GM23338 (cell line): ENCODE results near the gene POC1B. TPM values are rescaled to one million over a fixed set of nuclear protein-coding genes. Genes with fewer than 3 reads are reported as not detected.

ENCODE experiments used
- ATAC-seq: fragments of 200-7000 bp; cut with Tn5 transposase; 3 replicates; pipeline ENCODE4 v1.9.1; 2020
- DNase-seq: peaks from one replicate; pipeline ENCODE4 v3.0.0-alpha.2; 2015; ENCODE audit warnings: low spot score
- H2AFZ ChIP-seq: fragments of 200-600 bp; sonication (generic); 2 replicates; pipeline ENCODE4 v1.8.0; 2016; ENCODE audit warnings: antibody characterized with exemption, mild to moderate bottlenecking, moderate library complexity
- H3F3A ChIP-seq: fragments of 200-600 bp; sonication (generic); replicated peaks from 2 replicates; pipeline ENCODE4 v1.8.0; 2017; ENCODE audit warnings: antibody characterized with exemption, mixed run types, low read depth
- H3K27ac ChIP-seq: fragments of 200-600 bp; sonication (generic); 2 replicates; pipeline ENCODE4 v1.6.1; 2016; ENCODE audit warnings: low read depth
- H3K27me3 ChIP-seq: fragments of 200-600 bp; sonication (generic); 2 replicates; pipeline ENCODE4 v1.8.0; 2016; ENCODE audit warnings: mild to moderate bottlenecking, mixed run types, moderate library complexity; ENCODE audit not compliant: insufficient read depth
- H3K36me3 ChIP-seq: fragments of 200-600 bp; sonication (generic); 2 replicates; pipeline ENCODE4 v1.8.0; 2016; ENCODE audit warnings: mild to moderate bottlenecking; ENCODE audit not compliant: insufficient read depth
- H3K4me1 ChIP-seq: fragments of 200-600 bp; sonication (generic); 2 replicates; pipeline ENCODE4 v1.8.0; 2016; ENCODE audit warnings: mild to moderate bottlenecking, moderate library complexity; ENCODE audit not compliant: insufficient read depth
- H3K4me2 ChIP-seq: fragments of 200-600 bp; sonication (generic); 2 replicates; pipeline ENCODE4 v1.7.1; 2017; ENCODE audit warnings: mixed run types
- H3K4me3 ChIP-seq: fragments of 200-600 bp; sonication (generic); 2 replicates; pipeline ENCODE4 v1.6.1; 2016; ENCODE audit warnings: mixed run types
- H3K79me2 ChIP-seq: fragments of 200-600 bp; sonication (generic); replicated peaks from 2 replicates; pipeline ENCODE4 v1.8.0; 2017; ENCODE audit warnings: mild to moderate bottlenecking; ENCODE audit not compliant: insufficient read depth
- H3K9me2 ChIP-seq: fragments of 200-600 bp; sonication (generic); 2 replicates; pipeline ENCODE4 v1.8.0; 2017; ENCODE audit not compliant: insufficient read depth
- H4K20me1 ChIP-seq: fragments of 200-600 bp; sonication (generic); replicated peaks from 2 replicates; pipeline ENCODE4 v1.8.0; 2017; ENCODE audit warnings: mild to moderate bottlenecking; ENCODE audit not compliant: insufficient read depth
- H3K27ac Mint-ChIP-seq: 2 replicates; pipeline ENCODE4 v1.8.0; 2020; ENCODE audit warnings: inconsistent platforms, mild to moderate bottlenecking, moderate library complexity, mixed read lengths
- H3K27me3 Mint-ChIP-seq: 3 replicates; pipeline ENCODE4 v1.8.0; 2022; ENCODE audit warnings: low read depth, mild to moderate bottlenecking, moderate library complexity, mixed read lengths, inconsistent platforms; ENCODE audit not compliant: insufficient read depth, poor library complexity
- H3K36me3 Mint-ChIP-seq: 3 replicates; pipeline ENCODE4 v1.8.0; 2021; ENCODE audit warnings: low read depth, mild to moderate bottlenecking, inconsistent platforms, moderate library complexity, mixed read lengths
- H3K4me1 Mint-ChIP-seq: 3 replicates; pipeline ENCODE4 v1.8.0; 2020; ENCODE audit warnings: mild to moderate bottlenecking, inconsistent platforms, mixed read lengths
- H3K4me3 Mint-ChIP-seq: 3 replicates; pipeline ENCODE4 v1.8.0; 2021; ENCODE audit warnings: moderate library complexity, mild to moderate bottlenecking, inconsistent platforms, mixed read lengths
- H3K9me3 Mint-ChIP-seq: 3 replicates; pipeline ENCODE4 v1.8.0; 2020; ENCODE audit warnings: moderate library complexity, mild to moderate bottlenecking, inconsistent platforms, mixed read lengths
- CREB1 ChIP-seq: fragments of 250-450 bp; sonication (Bioruptor Pico); IDR thresholded peaks from 2 replicates; pipeline ENCODE4 v1.5.0; 2020; ENCODE audit warnings: low read depth, mild to moderate bottlenecking, moderate library complexity
- EZH2 ChIP-seq: fragments of 200-600 bp; sonication (generic); IDR thresholded peaks from one replicate; pipeline ENCODE4 v1.8.0; 2017; ENCODE audit warnings: antibody characterized with exemption, mild to moderate bottlenecking, low read depth; ENCODE audit not compliant: unreplicated experiment
- EZH2phosphoT487 ChIP-seq: fragments of 200-600 bp; sonication (generic); IDR thresholded peaks from one replicate; pipeline ENCODE4 v1.8.1; 2018; ENCODE audit warnings: antibody characterized with exemption; ENCODE audit not compliant: unreplicated experiment
- JUNB ChIP-seq: IDR thresholded peaks from one replicate; pipeline ENCODE4 v1.6.1; 2016; ENCODE audit warnings: antibody characterized with exemption; ENCODE audit not compliant: unreplicated experiment
- NANOG ChIP-seq: IDR thresholded peaks from 2 replicates; pipeline ENCODE4 v1.6.1; 2016; ENCODE audit warnings: antibody characterized with exemption, borderline replicate concordance
- POLR2AphosphoS5 ChIP-seq: IDR thresholded peaks from 2 replicates; pipeline ENCODE4 v1.6.1; 2016; ENCODE audit warnings: antibody characterized with exemption, low read depth
- STAT1 ChIP-seq: IDR thresholded peaks from one replicate; pipeline ENCODE4 v1.6.1; 2016; ENCODE audit warnings: antibody characterized with exemption; ENCODE audit not compliant: unreplicated experiment
- ZNF114 ChIP-seq: fragments of 250-450 bp; sonication (Bioruptor Pico); IDR thresholded peaks from 2 replicates; pipeline ENCODE4 v1.5.0; 2020; ENCODE audit warnings: mild to moderate bottlenecking, moderate library complexity
- ZNF331 ChIP-seq: fragments of 250-450 bp; sonication (Bioruptor Pico); IDR thresholded peaks from 2 replicates; pipeline ENCODE4 v1.5.0; 2020; ENCODE audit warnings: low read depth, mild to moderate bottlenecking, moderate library complexity
- polyA plus RNA-seq: library from polyadenylated mRNA; unstranded; fragments of >200 nt; fragmentation: Nextera tagmentation; extraction: Ambion mirVana; gene quantifications from 2 replicates; pipeline ENCODE4 v1.2.1, GENCODE V29; 2016
- total RNA-seq: library from RNA; depleted of rRNA; stranded (reverse); fragments of >200 nt; shearing (Covaris generic); gene quantifications from 2 replicates; pipeline ENCODE4 v1.2.3, GENCODE V29; 2014
- TF ChIP-seq, protein P1 (sequence below): IDR thresholded peaks from one replicate; pipeline ENCODE4 v1.6.1; 2018; ENCODE audit warnings: antibody characterized with exemption; ENCODE audit not compliant: unreplicated experiment
- TF ChIP-seq, protein P2 (sequence below): fragments of 250-450 bp; sonication (Bioruptor Pico); IDR thresholded peaks from 2 replicates; pipeline ENCODE4 v1.5.0; 2020; ENCODE audit warnings: mild to moderate bottlenecking, moderate library complexity
- TF ChIP-seq, protein P3 (sequence below): IDR thresholded peaks from 2 replicates; pipeline ENCODE4 v1.6.1; 2016; ENCODE audit warnings: antibody characterized with exemption
- TF ChIP-seq, protein P4 (sequence below), 2 experiments: fragments of 200-600 bp in 1 of 2; sonication (generic) in 1 of 2; conservative IDR thresholded peaks; 2 replicates each; pipeline versions ENCODE4 v1.5.1 to v1.6.1; 2016 to 2017; ENCODE audit warnings: antibody characterized with exemption in 2 of 2, low read depth in 2 of 2, mild to moderate bottlenecking in 2 of 2, moderate library complexity in 1 of 2

The POC1B gene
- total and polyA plus RNA-seq, 2 experiments from 2014 or later, result 11.8 to 17.5 TPM

DNA sequence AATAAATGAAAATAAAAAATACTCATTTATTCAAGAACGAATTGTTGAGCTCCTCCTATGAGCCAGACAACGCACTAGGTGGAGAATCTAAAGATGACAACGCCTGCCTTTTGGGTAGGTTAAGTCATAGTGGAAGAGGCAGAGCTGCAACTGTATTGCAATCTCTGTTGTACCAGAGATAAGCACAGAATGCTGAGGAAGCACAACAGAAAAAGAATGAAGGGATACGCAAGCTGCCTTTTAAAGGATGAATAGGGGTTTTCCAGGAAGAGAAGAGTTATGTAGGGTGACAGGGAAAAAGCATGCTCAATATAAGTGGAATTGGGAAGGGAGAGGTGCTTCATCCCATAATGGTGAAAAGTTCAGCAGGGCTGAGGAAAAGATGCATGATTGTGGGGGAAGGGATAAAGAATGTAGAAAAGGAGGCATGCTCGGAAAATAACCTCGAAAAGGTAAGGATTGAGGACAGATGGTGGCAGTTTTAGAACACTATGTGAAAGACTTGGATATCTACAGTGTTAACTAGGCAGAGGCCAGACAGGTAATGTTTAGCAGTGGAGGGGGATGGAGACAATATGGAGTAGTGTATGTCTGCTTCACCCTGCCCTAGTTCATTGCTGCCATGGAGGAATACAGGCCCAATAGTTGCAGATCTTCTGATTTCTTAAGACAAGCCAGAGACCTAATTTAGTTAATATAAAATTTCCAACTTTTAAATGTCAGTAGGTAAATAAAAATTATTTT is 109.6 kb downstream of the POC1B start:
- H3K36me3 ChIP-seq, result no peaks in the 10 kb centered on the region
- H3K27me3 ChIP-seq, result no peaks in the 10 kb centered on the region
- Mint-ChIP-seq H3K27ac (no peak overlapping the region), H3K27me3 (no peaks in the 10 kb centered on the region), H3K36me3 (no peaks in the 10 kb centered on the region), H3K9me3 (no peaks in the 10 kb centered on the region), H3K4me1 (peaks cover 39% of the 10 kb centered on the region), H3K4me3 (no peak overlapping the region)
- H3K79me2 ChIP-seq, result no peaks in the 10 kb centered on the region
- no peak overlapping the region for H3K4me3 ChIP-seq
- H3K4me2 ChIP-seq, result peak overlapping the region; percentile 59
- no peaks in the 10 kb centered on the region for H4K20me1 ChIP-seq
- H3F3A ChIP-seq, result no peaks in the 10 kb centered on the region
- H3K4me1 ChIP-seq, result peaks cover 43% of the 10 kb centered on the region
- ATAC-seq, result peak; percentile 47; the same call in 2 of the 3 replicates
- no peak overlapping the region for H2AFZ ChIP-seq
- H3K9me2 ChIP-seq, result no peaks in the 10 kb centered on the region
- TF ChIP-seq, protein P1, sequence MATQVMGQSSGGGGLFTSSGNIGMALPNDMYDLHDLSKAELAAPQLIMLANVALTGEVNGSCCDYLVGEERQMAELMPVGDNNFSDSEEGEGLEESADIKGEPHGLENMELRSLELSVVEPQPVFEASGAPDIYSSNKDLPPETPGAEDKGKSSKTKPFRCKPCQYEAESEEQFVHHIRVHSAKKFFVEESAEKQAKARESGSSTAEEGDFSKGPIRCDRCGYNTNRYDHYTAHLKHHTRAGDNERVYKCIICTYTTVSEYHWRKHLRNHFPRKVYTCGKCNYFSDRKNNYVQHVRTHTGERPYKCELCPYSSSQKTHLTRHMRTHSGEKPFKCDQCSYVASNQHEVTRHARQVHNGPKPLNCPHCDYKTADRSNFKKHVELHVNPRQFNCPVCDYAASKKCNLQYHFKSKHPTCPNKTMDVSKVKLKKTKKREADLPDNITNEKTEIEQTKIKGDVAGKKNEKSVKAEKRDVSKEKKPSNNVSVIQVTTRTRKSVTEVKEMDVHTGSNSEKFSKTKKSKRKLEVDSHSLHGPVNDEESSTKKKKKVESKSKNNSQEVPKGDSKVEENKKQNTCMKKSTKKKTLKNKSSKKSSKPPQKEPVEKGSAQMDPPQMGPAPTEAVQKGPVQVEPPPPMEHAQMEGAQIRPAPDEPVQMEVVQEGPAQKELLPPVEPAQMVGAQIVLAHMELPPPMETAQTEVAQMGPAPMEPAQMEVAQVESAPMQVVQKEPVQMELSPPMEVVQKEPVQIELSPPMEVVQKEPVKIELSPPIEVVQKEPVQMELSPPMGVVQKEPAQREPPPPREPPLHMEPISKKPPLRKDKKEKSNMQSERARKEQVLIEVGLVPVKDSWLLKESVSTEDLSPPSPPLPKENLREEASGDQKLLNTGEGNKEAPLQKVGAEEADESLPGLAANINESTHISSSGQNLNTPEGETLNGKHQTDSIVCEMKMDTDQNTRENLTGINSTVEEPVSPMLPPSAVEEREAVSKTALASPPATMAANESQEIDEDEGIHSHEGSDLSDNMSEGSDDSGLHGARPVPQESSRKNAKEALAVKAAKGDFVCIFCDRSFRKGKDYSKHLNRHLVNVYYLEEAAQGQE, result no peak
- TF ChIP-seq POLR2AphosphoS5, result no peak
- no peak for TF ChIP-seq STAT1
- TF ChIP-seq, protein P2, sequence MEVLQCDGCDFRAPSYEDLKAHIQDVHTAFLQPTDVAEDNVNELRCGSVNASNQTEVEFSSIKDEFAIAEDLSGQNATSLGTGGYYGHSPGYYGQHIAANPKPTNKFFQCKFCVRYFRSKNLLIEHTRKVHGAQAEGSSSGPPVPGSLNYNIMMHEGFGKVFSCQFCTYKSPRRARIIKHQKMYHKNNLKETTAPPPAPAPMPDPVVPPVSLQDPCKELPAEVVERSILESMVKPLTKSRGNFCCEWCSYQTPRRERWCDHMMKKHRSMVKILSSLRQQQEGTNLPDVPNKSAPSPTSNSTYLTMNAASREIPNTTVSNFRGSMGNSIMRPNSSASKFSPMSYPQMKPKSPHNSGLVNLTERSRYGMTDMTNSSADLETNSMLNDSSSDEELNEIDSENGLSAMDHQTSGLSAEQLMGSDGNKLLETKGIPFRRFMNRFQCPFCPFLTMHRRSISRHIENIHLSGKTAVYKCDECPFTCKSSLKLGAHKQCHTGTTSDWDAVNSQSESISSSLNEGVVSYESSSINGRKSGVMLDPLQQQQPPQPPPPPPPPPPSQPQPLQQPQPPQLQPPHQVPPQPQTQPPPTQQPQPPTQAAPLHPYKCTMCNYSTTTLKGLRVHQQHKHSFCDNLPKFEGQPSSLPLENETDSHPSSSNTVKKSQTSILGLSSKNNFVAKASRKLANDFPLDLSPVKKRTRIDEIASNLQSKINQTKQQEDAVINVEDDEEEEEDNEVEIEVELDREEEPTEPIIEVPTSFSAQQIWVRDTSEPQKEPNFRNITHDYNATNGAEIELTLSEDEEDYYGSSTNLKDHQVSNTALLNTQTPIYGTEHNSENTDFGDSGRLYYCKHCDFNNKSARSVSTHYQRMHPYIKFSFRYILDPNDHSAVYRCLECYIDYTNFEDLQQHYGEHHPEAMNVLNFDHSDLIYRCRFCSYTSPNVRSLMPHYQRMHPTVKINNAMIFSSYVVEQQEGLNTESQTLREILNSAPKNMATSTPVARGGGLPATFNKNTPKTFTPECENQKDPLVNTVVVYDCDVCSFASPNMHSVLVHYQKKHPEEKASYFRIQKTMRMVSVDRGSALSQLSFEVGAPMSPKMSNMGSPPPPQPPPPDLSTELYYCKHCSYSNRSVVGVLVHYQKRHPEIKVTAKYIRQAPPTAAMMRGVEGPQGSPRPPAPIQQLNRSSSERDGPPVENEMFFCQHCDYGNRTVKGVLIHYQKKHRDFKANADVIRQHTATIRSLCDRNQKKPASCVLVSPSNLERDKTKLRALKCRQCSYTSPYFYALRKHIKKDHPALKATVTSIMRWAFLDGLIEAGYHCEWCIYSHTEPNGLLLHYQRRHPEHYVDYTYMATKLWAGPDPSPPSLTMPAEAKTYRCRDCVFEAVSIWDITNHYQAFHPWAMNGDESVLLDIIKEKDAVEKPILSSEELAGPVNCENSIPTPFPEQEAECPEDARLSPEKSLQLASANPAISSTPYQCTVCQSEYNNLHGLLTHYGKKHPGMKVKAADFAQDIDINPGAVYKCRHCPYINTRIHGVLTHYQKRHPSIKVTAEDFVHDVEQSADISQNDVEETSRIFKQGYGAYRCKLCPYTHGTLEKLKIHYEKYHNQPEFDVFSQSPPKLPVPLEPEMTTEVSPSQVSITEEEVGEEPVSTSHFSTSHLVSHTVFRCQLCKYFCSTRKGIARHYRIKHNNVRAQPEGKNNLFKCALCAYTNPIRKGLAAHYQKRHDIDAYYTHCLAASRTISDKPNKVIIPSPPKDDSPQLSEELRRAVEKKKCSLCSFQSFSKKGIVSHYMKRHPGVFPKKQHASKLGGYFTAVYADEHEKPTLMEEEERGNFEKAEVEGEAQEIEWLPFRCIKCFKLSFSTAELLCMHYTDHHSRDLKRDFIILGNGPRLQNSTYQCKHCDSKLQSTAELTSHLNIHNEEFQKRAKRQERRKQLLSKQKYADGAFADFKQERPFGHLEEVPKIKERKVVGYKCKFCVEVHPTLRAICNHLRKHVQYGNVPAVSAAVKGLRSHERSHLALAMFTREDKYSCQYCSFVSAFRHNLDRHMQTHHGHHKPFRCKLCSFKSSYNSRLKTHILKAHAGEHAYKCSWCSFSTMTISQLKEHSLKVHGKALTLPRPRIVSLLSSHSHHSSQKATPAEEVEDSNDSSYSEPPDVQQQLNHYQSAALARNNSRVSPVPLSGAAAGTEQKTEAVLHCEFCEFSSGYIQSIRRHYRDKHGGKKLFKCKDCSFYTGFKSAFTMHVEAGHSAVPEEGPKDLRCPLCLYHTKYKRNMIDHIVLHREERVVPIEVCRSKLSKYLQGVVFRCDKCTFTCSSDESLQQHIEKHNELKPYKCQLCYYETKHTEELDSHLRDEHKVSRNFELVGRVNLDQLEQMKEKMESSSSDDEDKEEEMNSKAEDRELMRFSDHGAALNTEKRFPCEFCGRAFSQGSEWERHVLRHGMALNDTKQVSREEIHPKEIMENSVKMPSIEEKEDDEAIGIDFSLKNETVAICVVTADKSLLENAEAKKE, result no peak
- TF ChIP-seq EZH2phosphoT487, result no peak
- TF ChIP-seq JUNB, result no peak
- no peak for TF ChIP-seq EZH2
- TF ChIP-seq CREB1 (CRISPR knock-in tag), result no peak
- TF ChIP-seq ZNF331, result no peak
- TF ChIP-seq, protein P3, sequence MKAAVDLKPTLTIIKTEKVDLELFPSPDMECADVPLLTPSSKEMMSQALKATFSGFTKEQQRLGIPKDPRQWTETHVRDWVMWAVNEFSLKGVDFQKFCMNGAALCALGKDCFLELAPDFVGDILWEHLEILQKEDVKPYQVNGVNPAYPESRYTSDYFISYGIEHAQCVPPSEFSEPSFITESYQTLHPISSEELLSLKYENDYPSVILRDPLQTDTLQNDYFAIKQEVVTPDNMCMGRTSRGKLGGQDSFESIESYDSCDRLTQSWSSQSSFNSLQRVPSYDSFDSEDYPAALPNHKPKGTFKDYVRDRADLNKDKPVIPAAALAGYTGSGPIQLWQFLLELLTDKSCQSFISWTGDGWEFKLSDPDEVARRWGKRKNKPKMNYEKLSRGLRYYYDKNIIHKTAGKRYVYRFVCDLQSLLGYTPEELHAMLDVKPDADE, result no peak
- TF ChIP-seq, protein P4, sequence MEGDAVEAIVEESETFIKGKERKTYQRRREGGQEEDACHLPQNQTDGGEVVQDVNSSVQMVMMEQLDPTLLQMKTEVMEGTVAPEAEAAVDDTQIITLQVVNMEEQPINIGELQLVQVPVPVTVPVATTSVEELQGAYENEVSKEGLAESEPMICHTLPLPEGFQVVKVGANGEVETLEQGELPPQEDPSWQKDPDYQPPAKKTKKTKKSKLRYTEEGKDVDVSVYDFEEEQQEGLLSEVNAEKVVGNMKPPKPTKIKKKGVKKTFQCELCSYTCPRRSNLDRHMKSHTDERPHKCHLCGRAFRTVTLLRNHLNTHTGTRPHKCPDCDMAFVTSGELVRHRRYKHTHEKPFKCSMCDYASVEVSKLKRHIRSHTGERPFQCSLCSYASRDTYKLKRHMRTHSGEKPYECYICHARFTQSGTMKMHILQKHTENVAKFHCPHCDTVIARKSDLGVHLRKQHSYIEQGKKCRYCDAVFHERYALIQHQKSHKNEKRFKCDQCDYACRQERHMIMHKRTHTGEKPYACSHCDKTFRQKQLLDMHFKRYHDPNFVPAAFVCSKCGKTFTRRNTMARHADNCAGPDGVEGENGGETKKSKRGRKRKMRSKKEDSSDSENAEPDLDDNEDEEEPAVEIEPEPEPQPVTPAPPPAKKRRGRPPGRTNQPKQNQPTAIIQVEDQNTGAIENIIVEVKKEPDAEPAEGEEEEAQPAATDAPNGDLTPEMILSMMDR (conservative IDR thresholded peaks at IDR 0.05; ENCODE audit: low read depth in 2 of 2), result no peak
- TF ChIP-seq NANOG, result no peak
- no peak for TF ChIP-seq ZNF114 (CRISPR knock-in tag)
- H3K27ac ChIP-seq, result 0 out of 2 replicates have a peak overlapping the region, but pooled peaks have one; percentile 41
- DNase-seq, result no peak
